HepG2 (cell line): ENCODE data around the gene SRRM1. TPM values are rescaled to one million over a fixed set of nuclear protein-coding genes. Genes with fewer than 3 reads are reported as not detected.

Experiments used
- ATM ChIP-seq: fragments of 450-650 bp; IDR thresholded peaks from 2 replicates; pipeline ENCODE4 v1.7.1; 2017; ENCODE audit warnings: mild to moderate bottlenecking, borderline replicate concordance
- CENPX ChIP-seq: sonication (generic); formaldehyde crosslinking; IDR thresholded peaks from 2 replicates; pipeline ENCODE4 v1.9.0; 2021; ENCODE audit warnings: mild to moderate bottlenecking, missing genetic modification reagents, moderate library complexity
- HNRNPUL1 ChIP-seq: fragments of 200-400 bp; formaldehyde crosslinking; IDR thresholded peaks from 2 replicates; pipeline ENCODE4 v1.6.1; 2017; ENCODE audit warnings: low read depth, mild to moderate bottlenecking, low read length, moderate library complexity
- NPAS2 ChIP-seq: sonication (generic); formaldehyde crosslinking; IDR thresholded peaks from 2 replicates; pipeline ENCODE4 v1.8.0; 2022; ENCODE audit warnings: mild to moderate bottlenecking, missing genetic modification reagents, borderline replicate concordance
- POLR2G ChIP-seq: fragments of 200-400 bp; formaldehyde crosslinking; IDR thresholded peaks from 2 replicates; pipeline ENCODE4 v1.6.1; 2018; ENCODE audit warnings: mild to moderate bottlenecking, low read depth, low read length, moderate library complexity
- RBM22 ChIP-seq: fragments of 200-400 bp; formaldehyde crosslinking; optimal IDR thresholded peaks from 2 replicates; pipeline ENCODE3; 2017; ENCODE audit warnings: mild to moderate bottlenecking, low read length, moderate library complexity
- SATB2 ChIP-seq: sonication (generic); formaldehyde crosslinking; IDR thresholded peaks from 2 replicates; pipeline ENCODE4 v1.5.0; 2020; ENCODE audit warnings: missing genetic modification reagents
- ZNF350 ChIP-seq: sonication (generic); formaldehyde crosslinking; IDR thresholded peaks from 2 replicates; pipeline ENCODE4 v1.4.0; 2020; ENCODE audit warnings: mild to moderate bottlenecking, low read depth, missing genetic modification reagents, borderline replicate concordance
- ZNF354B ChIP-seq: sonication (generic); formaldehyde crosslinking; IDR thresholded peaks from 2 replicates; pipeline ENCODE4 v1.8.0; 2022; ENCODE audit warnings: mild to moderate bottlenecking, missing genetic modification reagents
- polyA plus RNA-seq, 8 experiments: library from polyadenylated mRNA; depleted of rRNA in 3 of 8; stranded (reverse) in 7 of 8; unstranded in 1 of 8; fragments of >200 nt; fragmentation: Illumina TruSeq in 4 of 8; extraction: Trizol in 4 of 8; gene quantifications; 2 replicates each; pipeline versions ENCODE4 v1.2.1 to v1.2.3, GENCODE V29; 2011 to 2016; ENCODE audit warnings: low read depth in 4 of 8, missing spikeins in 1 of 8, mixed read lengths in 1 of 8; ENCODE audit not compliant: insufficient read depth in 1 of 8
- total RNA-seq, 5 experiments: library from RNA; depleted of rRNA; stranded (reverse); fragments of >200 nt; fragmentation: Illumina TruSeq; extraction: Trizol; gene quantifications; 2 replicates each; pipeline ENCODE4 v1.2.3, GENCODE V29; 2016; ENCODE audit warnings: low read depth in 1 of 5
- TF ChIP-seq, protein P1 (sequence below): sonication (generic); formaldehyde crosslinking; IDR thresholded peaks from 2 replicates; pipeline ENCODE4 v1.4.0; 2020; ENCODE audit warnings: missing genetic modification reagents
- TF ChIP-seq, protein P2 (sequence below): sonication (generic); formaldehyde crosslinking; IDR thresholded peaks from 2 replicates; pipeline ENCODE4 v1.4.0; 2020; ENCODE audit warnings: mild to moderate bottlenecking, low read depth, missing genetic modification reagents
- TF ChIP-seq, protein P3 (sequence below): IDR thresholded peaks from 2 replicates; pipeline ENCODE4 v1.6.1; 2016; ENCODE audit warnings: low read depth
- TF ChIP-seq, protein P4 (sequence below): sonication (generic); formaldehyde crosslinking; IDR thresholded peaks from 2 replicates; pipeline ENCODE4 v1.5.0; 2020; ENCODE audit warnings: missing genetic modification reagents
- TF ChIP-seq, protein P5 (sequence below): sonication (generic); formaldehyde crosslinking; IDR thresholded peaks from 2 replicates; pipeline ENCODE4 v1.4.0; 2020; ENCODE audit warnings: mild to moderate bottlenecking, missing genetic modification reagents

The SRRM1 gene
- total and polyA plus RNA-seq, 2 of the 13 experiments (the other 11 are each of a cell fraction or from before 2014, with no cell fraction given): 31.6 to 44.5 TPM

DNA sequence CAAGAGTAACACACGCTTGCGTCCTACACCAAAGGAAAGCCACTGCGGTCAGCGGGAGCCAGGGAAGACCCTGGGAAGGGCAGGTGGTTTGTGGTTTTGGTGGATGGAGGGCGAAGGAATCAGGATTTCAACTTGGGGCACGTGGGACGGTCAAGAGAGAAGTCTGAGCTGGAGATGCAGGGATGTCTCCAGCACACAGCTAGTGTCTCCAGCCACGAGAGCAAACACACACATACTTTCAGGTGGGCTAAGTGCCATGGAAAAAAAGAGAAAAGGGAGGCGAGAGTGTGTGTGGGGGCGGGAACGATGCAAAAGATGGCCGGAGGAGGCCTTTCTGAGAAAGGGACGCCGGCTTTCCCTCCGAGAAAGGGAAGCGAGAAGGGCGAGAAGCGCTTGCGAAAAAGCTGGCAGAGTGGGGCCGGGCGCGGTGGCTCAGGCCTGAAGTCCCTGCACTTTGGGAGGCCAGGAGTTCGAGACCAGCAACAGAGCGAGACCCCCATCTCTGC lies 1.4 kb upstream of the SRRM1 start (continued):
- TF ChIP-seq, protein P1, sequence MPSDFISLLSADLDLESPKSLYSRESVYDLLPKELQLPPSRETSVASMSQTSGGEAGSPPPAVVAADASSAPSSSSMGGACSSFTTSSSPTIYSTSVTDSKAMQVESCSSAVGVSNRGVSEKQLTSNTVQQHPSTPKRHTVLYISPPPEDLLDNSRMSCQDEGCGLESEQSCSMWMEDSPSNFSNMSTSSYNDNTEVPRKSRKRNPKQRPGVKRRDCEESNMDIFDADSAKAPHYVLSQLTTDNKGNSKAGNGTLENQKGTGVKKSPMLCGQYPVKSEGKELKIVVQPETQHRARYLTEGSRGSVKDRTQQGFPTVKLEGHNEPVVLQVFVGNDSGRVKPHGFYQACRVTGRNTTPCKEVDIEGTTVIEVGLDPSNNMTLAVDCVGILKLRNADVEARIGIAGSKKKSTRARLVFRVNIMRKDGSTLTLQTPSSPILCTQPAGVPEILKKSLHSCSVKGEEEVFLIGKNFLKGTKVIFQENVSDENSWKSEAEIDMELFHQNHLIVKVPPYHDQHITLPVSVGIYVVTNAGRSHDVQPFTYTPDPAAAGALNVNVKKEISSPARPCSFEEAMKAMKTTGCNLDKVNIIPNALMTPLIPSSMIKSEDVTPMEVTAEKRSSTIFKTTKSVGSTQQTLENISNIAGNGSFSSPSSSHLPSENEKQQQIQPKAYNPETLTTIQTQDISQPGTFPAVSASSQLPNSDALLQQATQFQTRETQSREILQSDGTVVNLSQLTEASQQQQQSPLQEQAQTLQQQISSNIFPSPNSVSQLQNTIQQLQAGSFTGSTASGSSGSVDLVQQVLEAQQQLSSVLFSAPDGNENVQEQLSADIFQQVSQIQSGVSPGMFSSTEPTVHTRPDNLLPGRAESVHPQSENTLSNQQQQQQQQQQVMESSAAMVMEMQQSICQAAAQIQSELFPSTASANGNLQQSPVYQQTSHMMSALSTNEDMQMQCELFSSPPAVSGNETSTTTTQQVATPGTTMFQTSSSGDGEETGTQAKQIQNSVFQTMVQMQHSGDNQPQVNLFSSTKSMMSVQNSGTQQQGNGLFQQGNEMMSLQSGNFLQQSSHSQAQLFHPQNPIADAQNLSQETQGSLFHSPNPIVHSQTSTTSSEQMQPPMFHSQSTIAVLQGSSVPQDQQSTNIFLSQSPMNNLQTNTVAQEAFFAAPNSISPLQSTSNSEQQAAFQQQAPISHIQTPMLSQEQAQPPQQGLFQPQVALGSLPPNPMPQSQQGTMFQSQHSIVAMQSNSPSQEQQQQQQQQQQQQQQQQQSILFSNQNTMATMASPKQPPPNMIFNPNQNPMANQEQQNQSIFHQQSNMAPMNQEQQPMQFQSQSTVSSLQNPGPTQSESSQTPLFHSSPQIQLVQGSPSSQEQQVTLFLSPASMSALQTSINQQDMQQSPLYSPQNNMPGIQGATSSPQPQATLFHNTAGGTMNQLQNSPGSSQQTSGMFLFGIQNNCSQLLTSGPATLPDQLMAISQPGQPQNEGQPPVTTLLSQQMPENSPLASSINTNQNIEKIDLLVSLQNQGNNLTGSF (CRISPR knock-in tag): no peak
- TF ChIP-seq CENPX (CRISPR knock-in tag) (no peak), NPAS2 (CRISPR knock-in tag) (no peak), RBM22 (peak; percentile 68), SATB2 (CRISPR knock-in tag) (no peak), ZNF354B (CRISPR knock-in tag) (no peak), ATM (no peak), HNRNPUL1 (no peak), POLR2G (peak; percentile 19; the same call in 1 of the 2 replicates), ZNF350 (no peak)
- TF ChIP-seq, protein P2, sequence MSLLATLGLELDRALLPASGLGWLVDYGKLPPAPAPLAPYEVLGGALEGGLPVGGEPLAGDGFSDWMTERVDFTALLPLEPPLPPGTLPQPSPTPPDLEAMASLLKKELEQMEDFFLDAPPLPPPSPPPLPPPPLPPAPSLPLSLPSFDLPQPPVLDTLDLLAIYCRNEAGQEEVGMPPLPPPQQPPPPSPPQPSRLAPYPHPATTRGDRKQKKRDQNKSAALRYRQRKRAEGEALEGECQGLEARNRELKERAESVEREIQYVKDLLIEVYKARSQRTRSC (CRISPR knock-in tag): no peak
- TF ChIP-seq, protein P3, sequence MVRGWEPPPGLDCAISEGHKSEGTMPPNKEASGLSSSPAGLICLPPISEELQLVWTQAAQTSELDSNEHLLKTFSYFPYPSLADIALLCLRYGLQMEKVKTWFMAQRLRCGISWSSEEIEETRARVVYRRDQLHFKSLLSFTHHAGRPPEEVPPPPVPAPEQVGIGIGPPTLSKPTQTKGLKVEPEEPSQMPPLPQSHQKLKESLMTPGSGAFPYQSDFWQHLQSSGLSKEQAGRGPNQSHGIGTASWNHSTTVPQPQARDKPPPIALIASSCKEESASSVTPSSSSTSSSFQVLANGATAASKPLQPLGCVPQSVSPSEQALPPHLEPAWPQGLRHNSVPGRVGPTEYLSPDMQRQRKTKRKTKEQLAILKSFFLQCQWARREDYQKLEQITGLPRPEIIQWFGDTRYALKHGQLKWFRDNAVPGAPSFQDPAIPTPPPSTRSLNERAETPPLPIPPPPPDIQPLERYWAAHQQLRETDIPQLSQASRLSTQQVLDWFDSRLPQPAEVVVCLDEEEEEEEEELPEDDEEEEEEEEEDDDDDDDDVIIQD (CRISPR knock-in tag): no peak
- TF ChIP-seq, protein P4, sequence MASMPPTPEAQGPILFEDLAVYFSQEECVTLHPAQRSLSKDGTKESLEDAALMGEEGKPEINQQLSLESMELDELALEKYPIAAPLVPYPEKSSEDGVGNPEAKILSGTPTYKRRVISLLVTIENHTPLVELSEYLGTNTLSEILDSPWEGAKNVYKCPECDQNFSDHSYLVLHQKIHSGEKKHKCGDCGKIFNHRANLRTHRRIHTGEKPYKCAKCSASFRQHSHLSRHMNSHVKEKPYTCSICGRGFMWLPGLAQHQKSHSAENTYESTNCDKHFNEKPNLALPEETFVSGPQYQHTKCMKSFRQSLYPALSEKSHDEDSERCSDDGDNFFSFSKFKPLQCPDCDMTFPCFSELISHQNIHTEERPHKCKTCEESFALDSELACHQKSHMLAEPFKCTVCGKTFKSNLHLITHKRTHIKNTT: no peak
- TF ChIP-seq, protein P5, sequence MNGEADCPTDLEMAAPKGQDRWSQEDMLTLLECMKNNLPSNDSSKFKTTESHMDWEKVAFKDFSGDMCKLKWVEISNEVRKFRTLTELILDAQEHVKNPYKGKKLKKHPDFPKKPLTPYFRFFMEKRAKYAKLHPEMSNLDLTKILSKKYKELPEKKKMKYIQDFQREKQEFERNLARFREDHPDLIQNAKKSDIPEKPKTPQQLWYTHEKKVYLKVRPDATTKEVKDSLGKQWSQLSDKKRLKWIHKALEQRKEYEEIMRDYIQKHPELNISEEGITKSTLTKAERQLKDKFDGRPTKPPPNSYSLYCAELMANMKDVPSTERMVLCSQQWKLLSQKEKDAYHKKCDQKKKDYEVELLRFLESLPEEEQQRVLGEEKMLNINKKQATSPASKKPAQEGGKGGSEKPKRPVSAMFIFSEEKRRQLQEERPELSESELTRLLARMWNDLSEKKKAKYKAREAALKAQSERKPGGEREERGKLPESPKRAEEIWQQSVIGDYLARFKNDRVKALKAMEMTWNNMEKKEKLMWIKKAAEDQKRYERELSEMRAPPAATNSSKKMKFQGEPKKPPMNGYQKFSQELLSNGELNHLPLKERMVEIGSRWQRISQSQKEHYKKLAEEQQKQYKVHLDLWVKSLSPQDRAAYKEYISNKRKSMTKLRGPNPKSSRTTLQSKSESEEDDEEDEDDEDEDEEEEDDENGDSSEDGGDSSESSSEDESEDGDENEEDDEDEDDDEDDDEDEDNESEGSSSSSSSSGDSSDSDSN: no peak
